Measurements from ENCODE around the gene PRF1.

GRCh38 chr10:70597856-70598815 lies 4.4 kb downstream of the PRF1 start:
- TF ChIP-seq POLR2AphosphoS5 (IDR thresholded peaks at IDR 0.05) (no peak), CTCF (IDR thresholded peaks at IDR 0.05) (no peak)
